ENCODE data around the gene ABR.
"Not testable (repeated sequence)": the region's sequence is repeated elsewhere in the genome, so short reads cannot be mapped to it uniquely, and the experiment has no call there.

ABR gene

DNA sequence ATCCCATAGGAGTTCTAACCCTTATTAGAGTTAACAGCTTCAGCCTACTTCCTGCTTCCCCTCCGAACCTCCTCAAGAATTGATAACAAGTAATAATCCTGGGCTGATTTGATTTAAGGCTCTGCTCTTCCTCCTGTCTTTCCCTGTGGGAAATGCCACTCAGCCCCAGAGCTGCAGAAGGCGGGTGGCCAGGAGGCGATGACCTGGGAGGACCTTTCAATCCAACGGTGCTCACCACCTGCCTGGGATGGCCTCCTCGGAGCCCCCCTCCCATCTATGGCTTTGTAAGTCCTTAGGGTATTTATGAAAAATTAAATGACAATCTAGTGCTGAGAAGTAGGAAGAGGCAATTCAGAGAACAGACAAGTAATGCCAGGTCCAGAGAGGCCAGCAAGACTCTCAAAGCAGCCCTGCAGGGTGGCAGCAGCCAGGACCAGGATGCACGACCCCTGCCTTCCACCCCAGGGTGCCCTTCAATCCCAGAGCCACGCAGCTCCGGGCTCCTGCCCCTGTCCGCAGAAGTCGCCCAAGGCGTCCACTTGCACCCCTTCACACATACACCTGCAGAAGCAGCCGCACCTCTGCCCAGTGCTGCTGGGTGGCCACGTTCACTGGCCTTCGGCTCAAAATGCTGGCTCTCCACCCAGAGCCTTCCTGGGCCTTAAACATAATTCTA, 34.3 kb downstream of the ABR start:
- no peak for DNase-seq

- no peak for DNase-seq
Measured at GRCh38 chr17:1144162-1144561, 35.6 kb downstream of the ABR start.

- no peak for DNase-seq
Measured at GRCh38 chr17:1143573-1143972, 36.2 kb downstream of the ABR start.

GRCh38 chr17:1142561-1142971, 37.2 kb downstream of the ABR start:
- DNase-seq = no peak

GRCh38 chr17:1137465-1137894, 42.3 kb downstream of the ABR start:
- peak; percentile 29 for DNase-seq

GRCh38 chr17:1136748-1137147, 43.0 kb downstream of the ABR start:
- DNase-seq = no peak

DNA sequence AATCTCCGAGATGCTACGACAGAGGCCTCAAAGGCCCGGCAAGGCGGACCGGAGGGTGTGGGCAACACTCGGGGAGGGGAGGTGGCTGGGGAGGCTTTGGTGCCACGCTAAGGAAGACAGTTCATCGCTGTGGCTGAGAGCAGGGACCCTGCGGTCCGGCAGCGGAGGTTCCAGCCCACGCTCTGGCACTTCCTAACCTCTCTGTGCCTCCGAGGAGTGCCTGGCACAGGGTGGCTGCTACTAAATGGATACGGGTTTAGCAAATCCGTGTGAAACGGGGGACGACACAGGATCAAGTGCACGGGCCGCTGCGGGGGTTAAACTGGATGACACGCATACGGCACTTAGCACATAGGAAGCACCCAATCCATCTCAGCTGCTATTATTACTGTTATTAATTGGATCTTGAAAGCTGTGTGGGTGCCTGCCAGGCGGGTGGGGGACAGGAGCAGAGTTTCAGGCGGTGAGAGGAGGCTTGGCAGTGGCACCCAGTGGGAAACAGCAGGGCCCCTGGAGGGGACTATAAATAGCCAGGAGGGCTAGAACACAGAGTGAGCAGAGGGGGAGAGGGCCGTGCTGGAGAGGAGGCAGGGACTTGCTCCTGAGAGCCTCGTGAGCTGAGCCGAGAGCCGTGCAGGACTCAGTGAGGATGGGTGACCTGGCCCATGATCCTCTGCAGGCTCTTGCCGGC, 45.0 kb downstream of the ABR start:
- DNase-seq = no peak

DNA sequence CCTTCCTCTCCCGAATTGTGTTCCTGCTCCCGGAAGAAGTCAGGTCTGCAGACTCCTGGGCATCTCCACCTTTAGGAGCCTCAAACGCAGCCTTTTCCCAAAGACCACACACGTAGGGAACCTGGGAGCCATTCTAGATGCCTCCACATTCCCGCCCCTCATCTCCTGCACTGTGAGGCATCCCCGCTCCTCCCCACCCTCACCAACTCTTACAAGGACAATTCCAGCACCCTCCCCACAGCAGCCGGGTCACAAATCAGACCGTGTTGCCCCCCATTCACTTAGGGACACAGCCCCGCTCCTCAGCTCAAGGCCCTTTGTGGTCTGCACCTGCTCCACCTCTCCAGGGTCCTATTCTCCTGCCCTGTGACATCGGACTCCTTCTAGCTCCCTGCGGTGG, 49.6 kb downstream of the ABR start:
- DNase-seq = no peak

GRCh38 chr17:1128463-1128862, 51.3 kb downstream of the ABR start:
- not testable (repeated sequence) for DNase-seq

- DNase-seq = no peak
Measured at GRCh38 chr17:1126801-1127550, 52.8 kb downstream of the ABR start.

GRCh38 chr17:1126250-1126797, 53.5 kb downstream of the ABR start:
- DNase-seq = no peak

GRCh38 chr17:1125788-1126145, 54.0 kb downstream of the ABR start:
- DNase-seq = no peak

GRCh38 chr17:1124896-1125787, 54.6 kb downstream of the ABR start:
- DNase-seq = no peak

- no peak for DNase-seq
Measured at GRCh38 chr17:1123921-1124715, 55.7 kb downstream of the ABR start.

GRCh38 chr17:1123393-1123831, 56.4 kb downstream of the ABR start:
- DNase-seq = no peak

DNA sequence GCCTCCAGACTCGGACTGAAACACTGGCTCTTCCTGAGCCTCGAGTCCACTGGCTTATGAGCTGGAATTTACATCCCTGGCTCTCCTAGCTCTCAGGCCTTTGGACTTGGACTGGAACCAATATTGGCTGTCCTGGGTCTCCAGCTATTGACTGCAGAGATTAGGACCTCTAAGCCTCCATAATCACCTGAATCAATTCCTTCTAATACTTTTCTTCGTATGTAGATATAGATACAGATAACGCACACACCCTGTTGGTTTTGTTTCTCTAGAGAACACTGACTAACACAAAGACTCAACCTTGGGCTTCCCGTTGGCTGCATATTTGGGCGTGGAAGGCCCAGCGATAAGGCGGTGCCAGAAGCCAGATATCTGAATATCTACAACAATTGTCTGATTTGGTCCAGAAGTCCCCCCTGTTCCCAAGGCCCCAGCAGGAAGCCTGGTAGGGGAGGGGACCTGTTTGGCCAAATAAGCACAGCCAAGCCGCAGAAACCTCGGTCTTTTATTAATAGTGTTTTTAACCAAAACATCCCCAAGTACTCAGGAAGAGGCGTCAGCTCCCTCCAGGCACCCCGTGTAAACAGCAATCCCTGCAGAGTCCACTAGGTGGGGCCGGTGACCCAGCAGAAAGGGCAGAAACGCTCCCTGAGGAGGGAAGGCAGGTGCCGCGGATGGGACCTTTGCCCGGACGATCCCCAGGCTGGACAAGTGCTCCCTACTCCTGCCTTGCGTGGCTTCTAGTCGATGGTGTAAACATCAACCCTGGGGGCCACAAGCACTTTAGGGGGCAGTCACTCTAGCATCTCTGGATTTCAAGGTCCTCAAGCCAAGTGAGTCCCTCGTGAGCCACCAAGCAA, 57.0 kb downstream of the ABR start:
- DNase-seq = peak; percentile 81

DNA sequence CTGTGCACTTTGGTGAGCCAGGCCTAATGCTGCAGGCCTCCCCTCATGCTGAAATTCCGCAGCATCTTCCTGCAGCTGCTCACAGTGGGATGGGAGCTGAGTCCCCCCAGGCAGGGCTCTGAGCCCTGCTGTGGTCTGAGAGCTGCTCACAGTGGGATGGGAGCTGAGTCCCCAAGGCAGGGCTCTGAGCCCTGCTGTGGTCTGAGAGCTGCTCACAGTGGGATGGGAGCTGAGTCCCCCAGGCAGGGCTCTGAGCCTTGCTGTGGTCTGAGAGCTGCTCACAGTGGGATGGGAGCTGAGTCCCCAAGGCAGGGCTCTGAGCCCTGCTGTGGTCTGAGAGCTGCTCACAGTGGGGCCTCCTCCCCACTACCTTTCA, 58.4 kb downstream of the ABR start:
- not testable (repeated sequence) for DNase-seq

DNA sequence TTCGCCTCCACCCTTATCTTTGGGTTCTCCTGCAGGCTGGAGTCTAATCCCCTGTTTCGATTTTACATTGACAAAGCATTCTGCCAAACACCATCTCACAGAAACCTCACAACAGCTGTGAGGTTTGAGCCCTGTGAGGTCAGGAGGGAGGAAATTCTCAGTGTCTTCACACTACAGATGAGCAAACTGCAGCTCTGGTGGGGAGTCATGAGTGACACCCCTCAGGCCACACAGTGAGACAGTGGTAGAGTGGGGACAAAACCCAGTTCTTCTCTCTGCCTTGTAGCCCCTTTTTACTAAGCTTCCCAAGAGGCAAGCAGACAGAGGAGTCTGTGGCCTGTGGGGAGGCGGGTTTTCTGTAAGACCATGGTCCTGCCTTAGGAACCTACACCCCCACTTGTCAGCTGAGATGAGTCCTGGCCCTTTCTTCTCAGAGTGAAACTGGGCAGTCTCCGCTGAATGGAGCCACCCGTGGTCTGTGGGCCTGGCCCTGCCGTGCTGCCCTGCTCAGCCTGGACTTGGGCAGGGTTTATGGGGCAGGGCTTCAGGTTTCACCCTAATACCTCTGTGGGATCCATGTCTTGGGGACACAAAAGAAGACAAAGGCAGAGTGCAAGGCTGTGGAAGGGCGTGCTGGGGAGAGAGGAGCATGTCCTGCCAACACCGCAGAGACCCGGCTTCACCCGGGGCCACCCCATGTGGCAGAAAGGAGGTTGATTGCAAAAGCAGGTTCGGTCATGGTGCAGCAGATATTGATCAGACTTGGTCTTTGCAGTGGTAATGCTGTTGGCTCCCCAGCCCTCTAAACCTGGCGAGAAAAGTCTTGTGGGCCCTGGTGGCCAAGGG, 59.0 kb downstream of the ABR start:
- DNase-seq = peak; percentile 21

- DNase-seq = no peak
Measured at GRCh38 chr17:1119924-1120323, 59.9 kb downstream of the ABR start.

DNA sequence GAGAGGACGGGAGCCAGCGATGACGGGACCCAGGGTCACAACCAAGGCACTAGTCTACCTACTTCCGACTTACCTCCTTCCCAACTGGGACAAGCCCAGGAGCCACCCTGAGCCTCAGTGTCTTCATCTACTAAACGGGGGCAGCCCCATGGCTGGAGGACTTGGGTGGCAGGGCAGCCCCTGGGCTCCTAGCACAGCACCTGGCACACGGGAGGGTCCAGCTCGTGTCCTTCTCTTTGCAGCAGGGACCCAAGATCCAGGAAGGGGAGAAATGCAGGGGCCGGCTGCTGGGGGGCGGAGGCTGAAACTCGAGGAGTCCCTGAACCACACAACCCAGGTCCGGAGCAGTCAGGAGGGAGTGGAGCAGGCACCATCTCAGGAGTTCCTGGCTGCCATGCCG, 63.2 kb downstream of the ABR start:
- DNase-seq = no peak

Data from CD4-positive, alpha-beta T cell treated with Interleukin-4 for 4 hours (primary cell).